Large intestine (tissue), 3 donors: Measurements from ENCODE around the gene SOX21. TPM values are rescaled to one million over a fixed set of nuclear protein-coding genes. Genes with fewer than 3 reads are reported as not detected.

Experiments used
- DNase-seq, 2 donors: peaks; one replicate each; pipeline versions ENCODE4 v3.0.0 to v3.0.0-alpha.2; 2013
- H3K27ac ChIP-seq: one replicate; pipeline ENCODE4 v1.5.1; 2013; ENCODE audit warnings: low read length
- H3K27me3 ChIP-seq: 2 replicates; pipeline ENCODE4 v1.6.1; 2013; ENCODE audit warnings: low read length; ENCODE audit not compliant: control insufficient read depth, insufficient read depth
- H3K36me3 ChIP-seq: 2 replicates; pipeline ENCODE4 v1.6.1; 2013; ENCODE audit warnings: low read length; ENCODE audit not compliant: control insufficient read depth, insufficient read depth
- H3K4me1 ChIP-seq: one replicate; pipeline ENCODE4 v1.6.1; 2013; ENCODE audit warnings: low read length; ENCODE audit not compliant: control insufficient read depth, insufficient read depth
- H3K4me3 ChIP-seq: one replicate; pipeline ENCODE4 v1.5.1; 2013; ENCODE audit warnings: low read length
- H3K9me3 ChIP-seq: one replicate; pipeline ENCODE4 v1.6.1; 2013; ENCODE audit warnings: mild to moderate bottlenecking, low read depth, low read length, moderate library complexity; ENCODE audit not compliant: control insufficient read depth
- WGBS: methylation state at CpG from one replicate; pipeline ENCODE4 v1.1.5; 2013; ENCODE audit warnings: low lambda C conversion rate; ENCODE audit not compliant: insufficient coverage; 5-methylcytosine and 5-hydroxymethylcytosine counted together
- polyA plus RNA-seq: library from polyadenylated mRNA; unstranded; fragments of 120-200 nt; gene quantifications from one replicate; pipeline ENCODE4 v1.2.1, GENCODE V29; 2013

The SOX21 gene
- polyA plus RNA-seq, 1 donor = not detected

- no peak overlapping the region for H3K27ac ChIP-seq
- no peaks in the 10 kb centered on the region for H3K36me3 ChIP-seq
- no peak overlapping the region for H3K4me3 ChIP-seq
- WGBS = 100% methylated on average over 1 of the region's 2 CpGs
- no peaks in the 10 kb centered on the region for H3K9me3 ChIP-seq
- H3K27me3 ChIP-seq = peaks cover 39% of the 10 kb centered on the region
- no peaks in the 10 kb centered on the region for H3K4me1 ChIP-seq
- DNase-seq = no peak
Measured at GRCh38 chr13:94678845-94679244, 33.5 kb downstream of the SOX21 start.

- WGBS = 100% methylated on average over 1 of the region's 2 CpGs
- Histone ChIP-seq H3K4me3 (no peak overlapping the region), H3K27ac (no peak overlapping the region), H3K9me3 (no peaks in the 10 kb centered on the region), H3K4me1 (no peaks in the 10 kb centered on the region), H3K36me3 (no peaks in the 10 kb centered on the region), H3K27me3 (peaks cover 34% of the 10 kb centered on the region)
- DNase-seq = no peak
Measured at GRCh38 chr13:94677799-94678198, 34.5 kb downstream of the SOX21 start.

- H3K4me3 ChIP-seq = no peak overlapping the region
- H3K27ac ChIP-seq = no peak overlapping the region
- no peaks in the 10 kb centered on the region for H3K9me3 ChIP-seq
- H3K36me3 ChIP-seq = no peaks in the 10 kb centered on the region
- peak; percentile 16 to 17 for DNase-seq
- WGBS = 50% methylated on average over 1 of the region's 5 CpGs
- H3K4me1 ChIP-seq = no peaks in the 10 kb centered on the region
- H3K27me3 ChIP-seq = peaks cover 29% of the 10 kb centered on the region
Measured at GRCh38 chr13:94674609-94675348, 37.6 kb downstream of the SOX21 start.

GRCh38 chr13:94673851-94674250, 38.5 kb downstream of the SOX21 start:
- Histone ChIP-seq H3K9me3 (no peaks in the 10 kb centered on the region), H3K36me3 (no peaks in the 10 kb centered on the region), H3K4me3 (no peak overlapping the region), H3K4me1 (no peaks in the 10 kb centered on the region), H3K27ac (no peak overlapping the region), H3K27me3 (peaks cover 30% of the 10 kb centered on the region)
- no peak for DNase-seq
- 93% methylated on average over 2 of the region's 5 CpGs for WGBS

- H3K27ac ChIP-seq = no peak overlapping the region
- H3K36me3 ChIP-seq = no peaks in the 10 kb centered on the region
- no peaks in the 10 kb centered on the region for H3K9me3 ChIP-seq
- H3K27me3 ChIP-seq = peaks cover 25% of the 10 kb centered on the region
- no peak for DNase-seq
- no peaks in the 10 kb centered on the region for H3K4me1 ChIP-seq
- 83% methylated on average over 1 of the region's 2 CpGs for WGBS
- H3K4me3 ChIP-seq = no peak overlapping the region
Measured at GRCh38 chr13:94672400-94672799, 39.9 kb downstream of the SOX21 start.

GRCh38 chr13:94667190-94667589, 45.2 kb downstream of the SOX21 start:
- Histone ChIP-seq H3K36me3 (no peaks in the 10 kb centered on the region), H3K27me3 (peaks cover 43% of the 10 kb centered on the region), H3K4me1 (no peaks in the 10 kb centered on the region), H3K4me3 (no peak overlapping the region), H3K9me3 (no peaks in the 10 kb centered on the region), H3K27ac (no peak overlapping the region)
- no peak for DNase-seq
- no CpG with 5 or more reads among the region's 2 CpGs for WGBS

GRCh38 chr13:94666065-94666464, 46.3 kb downstream of the SOX21 start:
- peaks cover 48% of the 10 kb centered on the region for H3K27me3 ChIP-seq
- no peaks in the 10 kb centered on the region for H3K4me1 ChIP-seq
- no peak overlapping the region for H3K27ac ChIP-seq
- no peak for DNase-seq
- no peaks in the 10 kb centered on the region for H3K9me3 ChIP-seq
- no CpG with 5 or more reads among the region's 7 CpGs for WGBS
- H3K4me3 ChIP-seq = no peak overlapping the region
- H3K36me3 ChIP-seq = no peaks in the 10 kb centered on the region

GRCh38 chr13:94664889-94665288, 47.5 kb downstream of the SOX21 start:
- Histone ChIP-seq H3K4me1 (no peaks in the 10 kb centered on the region), H3K27ac (no peak overlapping the region), H3K27me3 (peaks cover 47% of the 10 kb centered on the region), H3K4me3 (no peak overlapping the region), H3K36me3 (no peaks in the 10 kb centered on the region), H3K9me3 (no peaks in the 10 kb centered on the region)
- no peak for DNase-seq
- no CpG with 5 or more reads among the region's 7 CpGs for WGBS

- DNase-seq = no peak
- H3K4me3 ChIP-seq = no peak overlapping the region
- H3K27me3 ChIP-seq = peaks cover 40% of the 10 kb centered on the region
- H3K4me1 ChIP-seq = no peaks in the 10 kb centered on the region
- no peaks in the 10 kb centered on the region for H3K36me3 ChIP-seq
- no peak overlapping the region for H3K27ac ChIP-seq
- WGBS = 16% methylated on average over 5 of the region's 12 CpGs
- H3K9me3 ChIP-seq = no peaks in the 10 kb centered on the region
Measured at GRCh38 chr13:94662274-94662945, 49.9 kb downstream of the SOX21 start.

- no peaks in the 10 kb centered on the region for H3K4me1 ChIP-seq
- H3K36me3 ChIP-seq = no peaks in the 10 kb centered on the region
- peaks cover 40% of the 10 kb centered on the region for H3K27me3 ChIP-seq
- no peaks in the 10 kb centered on the region for H3K9me3 ChIP-seq
- WGBS = 33% methylated on average over 1 of the region's 5 CpGs
- no peak overlapping the region for H3K4me3 ChIP-seq
- H3K27ac ChIP-seq = no peak overlapping the region
- DNase-seq = no peak
Measured at GRCh38 chr13:94661406-94661805, 50.9 kb downstream of the SOX21 start.
